Hematopoietic multipotent progenitor cell treated with erythropoietin and hydrocortisone succinate and interleukin-3 and kit ligand, for 4 days (in vitro differentiated cells): ENCODE measurements around the gene SPINK7.
"Not testable (repeated sequence)": the region's sequence is repeated elsewhere in the genome, so short reads cannot be mapped to it uniquely, and the experiment has no call there.

Source experiments
- DNase-seq: peaks from one replicate; pipeline ENCODE4 v3.0.0-alpha.2; 2015

Gene SPINK7

GRCh38 chr5:148312153-148312552 is at the start of gene SPINK7:
SPINK7 (plus strand) TSS chr5:148312423; CDS start chr5:148312484, 61 bp downstream.
- no peak for DNase-seq

GRCh38 chr5:148267962-148268361 is 44.3 kb upstream of the SPINK7 start:
- no peak for DNase-seq

GRCh38 chr5:148268566-148268965 is 43.7 kb upstream of the SPINK7 start, which contains the start of gene SPINK13:
SPINK13 (plus strand) TSS chr5:148268794; CDS start chr5:148270073, 1,279 bp downstream.
- no peak for DNase-seq

GRCh38 chr5:148275129-148275528 is 37.1 kb upstream of the SPINK7 start:
- not testable (repeated sequence) for DNase-seq

GRCh38 chr5:148280893-148281292 is 31.3 kb upstream of the SPINK7 start:
- not testable (repeated sequence) for DNase-seq

GRCh38 chr5:148281336-148281735 is 30.9 kb upstream of the SPINK7 start:
- DNase-seq, result not testable (repeated sequence)

- peak; percentile 71 for DNase-seq
These were observed 21.7 kb upstream of the SPINK7 start for GRCh38 chr5:148290271-148291195.

GRCh38 chr5:148297731-148298130 is 14.5 kb upstream of the SPINK7 start:
- DNase-seq, result no peak

- DNase-seq, result no peak
These were observed 5.8 kb upstream of the SPINK7 start for GRCh38 chr5:148306446-148306845.

- DNase-seq, result no peak
These were observed 3.2 kb upstream of the SPINK7 start for GRCh38 chr5:148309019-148309418.

- no peak for DNase-seq
These were observed 2.5 kb upstream of the SPINK7 start for GRCh38 chr5:148309746-148310145.

GRCh38 chr5:148311484-148311883 is 739 bp upstream of the SPINK7 start:
- DNase-seq, result no peak

- DNase-seq, result no peak
These were observed 2.0 kb downstream of the SPINK7 start for GRCh38 chr5:148314187-148314586.

GRCh38 chr5:148314731-148315130 is 2.5 kb downstream of the SPINK7 start:
- DNase-seq, result no peak

- not testable (repeated sequence) for DNase-seq
These were observed 8.1 kb downstream of the SPINK7 start for GRCh38 chr5:148320011-148320963.

- DNase-seq, result no peak
These were observed 21.1 kb downstream of the SPINK7 start for GRCh38 chr5:148333262-148333849.

- DNase-seq, result no peak
These were observed 23.0 kb downstream of the SPINK7 start, which contains the start of gene SPINK9 for GRCh38 chr5:148335259-148335658. SPINK9 (plus strand) TSS chr5:148335559; CDS start chr5:148335614, 55 bp downstream.

- DNase-seq, result peak; percentile 7
These were observed 24.6 kb downstream of the SPINK7 start for GRCh38 chr5:148336704-148337435.

- DNase-seq, result no peak
These were observed 30.3 kb downstream of the SPINK7 start for GRCh38 chr5:148342371-148343045.

- DNase-seq, result peak; percentile 5
These were observed 30.8 kb downstream of the SPINK7 start for GRCh38 chr5:148343046-148343407.
